GM12873 (cell line): Measurements from ENCODE around the gene DUSP7.

ENCODE experiments used
- TF ChIP-seq, protein P1 (sequence below): IDR thresholded peaks from 2 replicates; pipeline ENCODE4 v1.5.1; 2012; ENCODE audit warnings: low read depth, mild to moderate bottlenecking, moderate library complexity, low read length, control low read depth; ENCODE audit not compliant: insufficient read depth; ENCODE audit errors: missing control alignments

Gene DUSP7

DNA sequence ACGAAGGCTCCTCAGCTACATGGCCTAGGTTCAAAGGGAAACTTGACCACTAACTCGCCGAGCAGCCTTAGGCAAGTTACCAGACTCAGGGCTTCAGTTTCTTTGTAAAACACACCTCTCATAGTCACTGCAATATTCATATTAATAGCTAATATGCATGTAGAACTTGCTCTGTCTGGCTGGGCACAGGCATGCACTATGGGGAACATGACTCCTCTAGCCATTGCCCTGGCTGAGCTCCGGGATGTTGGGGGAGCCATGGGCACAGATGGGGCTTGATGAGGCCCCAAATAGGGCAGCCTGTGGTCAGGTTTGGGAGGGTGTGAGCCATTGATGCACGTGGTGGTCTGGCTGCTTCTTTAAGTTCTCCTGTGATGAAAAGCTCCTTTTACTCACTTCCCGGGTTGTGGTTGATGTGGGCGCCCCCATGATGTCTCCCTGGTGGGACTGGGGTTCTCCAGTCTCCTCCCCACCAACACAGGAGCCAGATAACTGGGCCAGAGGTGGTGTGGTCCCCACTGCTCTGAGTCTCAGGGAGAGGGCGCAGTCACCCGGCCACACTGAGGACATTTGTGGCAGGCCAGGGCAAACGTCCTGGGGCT is 29.4 kb upstream of the DUSP7 start:
- TF ChIP-seq, protein P1, sequence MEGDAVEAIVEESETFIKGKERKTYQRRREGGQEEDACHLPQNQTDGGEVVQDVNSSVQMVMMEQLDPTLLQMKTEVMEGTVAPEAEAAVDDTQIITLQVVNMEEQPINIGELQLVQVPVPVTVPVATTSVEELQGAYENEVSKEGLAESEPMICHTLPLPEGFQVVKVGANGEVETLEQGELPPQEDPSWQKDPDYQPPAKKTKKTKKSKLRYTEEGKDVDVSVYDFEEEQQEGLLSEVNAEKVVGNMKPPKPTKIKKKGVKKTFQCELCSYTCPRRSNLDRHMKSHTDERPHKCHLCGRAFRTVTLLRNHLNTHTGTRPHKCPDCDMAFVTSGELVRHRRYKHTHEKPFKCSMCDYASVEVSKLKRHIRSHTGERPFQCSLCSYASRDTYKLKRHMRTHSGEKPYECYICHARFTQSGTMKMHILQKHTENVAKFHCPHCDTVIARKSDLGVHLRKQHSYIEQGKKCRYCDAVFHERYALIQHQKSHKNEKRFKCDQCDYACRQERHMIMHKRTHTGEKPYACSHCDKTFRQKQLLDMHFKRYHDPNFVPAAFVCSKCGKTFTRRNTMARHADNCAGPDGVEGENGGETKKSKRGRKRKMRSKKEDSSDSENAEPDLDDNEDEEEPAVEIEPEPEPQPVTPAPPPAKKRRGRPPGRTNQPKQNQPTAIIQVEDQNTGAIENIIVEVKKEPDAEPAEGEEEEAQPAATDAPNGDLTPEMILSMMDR = no peak

DNA sequence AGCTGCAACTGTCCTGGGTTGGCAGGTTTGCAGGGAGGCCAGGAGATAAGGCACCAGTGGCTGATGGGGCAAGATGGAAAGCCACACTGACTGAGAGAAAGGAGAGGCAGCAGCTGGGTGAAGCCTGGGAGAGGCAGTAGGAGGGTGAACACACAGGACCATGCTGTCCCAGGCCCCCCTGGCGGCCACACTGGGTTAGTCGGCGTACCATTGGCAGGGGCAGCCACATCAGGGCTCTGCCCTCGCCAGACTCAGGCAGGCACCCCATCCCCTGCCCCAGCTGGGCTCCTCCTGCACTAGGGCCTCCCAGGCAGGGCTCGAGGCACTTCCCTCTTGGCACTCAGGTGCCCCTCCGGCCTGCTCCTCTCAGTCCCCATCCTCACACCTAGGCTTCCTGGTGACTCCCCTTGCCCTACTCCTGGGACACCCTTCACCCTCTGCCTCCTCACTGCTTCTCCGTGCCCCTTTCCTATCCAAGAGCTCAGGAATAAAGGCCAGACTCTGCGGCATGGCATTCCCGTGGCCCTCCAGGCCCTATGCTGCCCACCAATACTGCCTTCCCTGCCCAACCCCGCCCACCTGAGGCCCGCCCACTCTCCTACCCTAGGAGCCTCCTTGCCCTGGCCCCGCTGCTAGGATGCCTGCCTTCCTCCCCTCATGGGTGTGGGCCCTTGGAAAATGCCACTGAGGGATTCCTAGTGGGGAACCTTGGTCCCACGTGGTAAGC is 28.7 kb upstream of the DUSP7 start:
- TF ChIP-seq, protein P1 = no peak

DNA sequence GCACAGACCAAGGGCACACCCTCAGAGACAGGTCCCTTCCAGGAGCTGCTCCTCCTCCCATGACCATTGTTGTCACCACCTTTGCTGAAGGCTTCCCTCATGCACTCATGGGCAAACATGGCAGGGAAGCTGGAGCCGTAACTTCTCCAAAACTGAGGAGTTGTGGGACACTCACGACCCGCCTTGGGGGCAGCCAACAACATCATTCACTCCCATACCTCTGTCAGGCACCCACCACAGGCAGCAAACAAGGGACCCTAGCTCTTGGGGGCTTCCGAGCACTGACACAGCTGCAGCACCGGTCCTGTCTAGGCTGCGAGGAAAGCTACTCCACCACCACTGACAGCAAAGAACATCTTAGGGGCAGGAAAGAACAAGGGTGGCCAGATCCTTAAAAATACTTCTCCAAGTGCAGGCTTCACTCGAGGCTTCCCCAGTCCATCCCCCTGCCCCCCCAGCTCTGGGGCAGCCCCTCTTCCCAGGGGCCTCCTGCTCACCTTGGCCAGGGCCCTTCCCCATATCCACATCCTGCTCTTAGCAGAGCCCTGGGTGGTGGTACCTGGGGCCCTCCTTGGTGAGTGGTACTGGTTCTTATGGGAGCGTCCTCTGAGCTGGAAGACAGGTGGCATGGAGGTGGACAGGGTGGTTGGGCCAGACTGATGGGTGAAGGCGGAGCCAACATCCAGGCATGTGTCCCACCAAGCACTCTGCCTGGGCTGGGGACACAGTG is 28.0 kb upstream of the DUSP7 start:
- TF ChIP-seq, protein P1 = no peak

DNA sequence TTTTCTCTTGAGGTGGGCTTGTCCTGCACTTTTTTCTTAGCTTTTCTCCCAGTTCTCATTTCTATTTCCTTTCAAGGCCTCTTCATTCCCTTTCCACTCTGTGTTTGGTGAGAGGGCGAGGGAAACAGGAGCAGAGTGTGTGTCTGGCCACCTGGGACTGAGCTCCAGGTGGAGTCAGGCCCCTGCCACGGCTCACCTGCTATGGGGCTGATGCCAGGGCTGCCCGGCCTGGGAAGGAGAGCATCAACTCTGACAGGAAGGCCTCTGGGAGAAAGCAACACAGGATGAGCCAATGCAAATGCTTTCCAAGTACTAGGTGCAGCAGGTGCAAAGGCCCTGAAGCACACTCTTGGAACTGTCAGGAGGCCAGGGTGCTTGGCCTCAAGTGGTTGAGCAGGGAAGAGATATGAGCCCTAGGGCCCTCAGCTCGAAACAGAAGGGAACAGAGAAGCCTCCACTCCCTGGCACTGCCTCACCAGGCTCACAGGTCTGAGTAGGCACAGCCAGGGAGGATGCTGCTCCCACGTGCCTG is 27.3 kb upstream of the DUSP7 start:
- TF ChIP-seq, protein P1 = no peak

DNA sequence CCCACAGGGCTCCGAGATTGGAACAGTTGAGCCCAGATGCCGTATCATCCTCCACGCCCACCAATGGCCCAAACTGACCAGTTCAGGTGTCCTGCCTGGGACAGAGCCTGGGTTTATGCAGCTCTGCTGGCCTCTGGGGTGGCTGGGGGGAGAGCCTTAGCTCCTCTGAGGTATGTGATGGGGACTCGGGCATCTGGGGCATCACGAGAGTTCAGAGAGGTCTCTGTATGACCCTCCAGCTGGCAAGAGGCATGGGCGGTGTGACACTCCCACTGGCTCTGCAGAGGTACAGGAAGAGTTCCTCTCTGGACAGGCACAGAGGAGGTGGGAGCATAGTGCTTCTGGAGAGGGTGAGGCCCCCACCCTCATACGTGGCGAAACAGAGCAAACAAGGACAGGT is 26.6 kb upstream of the DUSP7 start:
- TF ChIP-seq, protein P1 = no peak

DNA sequence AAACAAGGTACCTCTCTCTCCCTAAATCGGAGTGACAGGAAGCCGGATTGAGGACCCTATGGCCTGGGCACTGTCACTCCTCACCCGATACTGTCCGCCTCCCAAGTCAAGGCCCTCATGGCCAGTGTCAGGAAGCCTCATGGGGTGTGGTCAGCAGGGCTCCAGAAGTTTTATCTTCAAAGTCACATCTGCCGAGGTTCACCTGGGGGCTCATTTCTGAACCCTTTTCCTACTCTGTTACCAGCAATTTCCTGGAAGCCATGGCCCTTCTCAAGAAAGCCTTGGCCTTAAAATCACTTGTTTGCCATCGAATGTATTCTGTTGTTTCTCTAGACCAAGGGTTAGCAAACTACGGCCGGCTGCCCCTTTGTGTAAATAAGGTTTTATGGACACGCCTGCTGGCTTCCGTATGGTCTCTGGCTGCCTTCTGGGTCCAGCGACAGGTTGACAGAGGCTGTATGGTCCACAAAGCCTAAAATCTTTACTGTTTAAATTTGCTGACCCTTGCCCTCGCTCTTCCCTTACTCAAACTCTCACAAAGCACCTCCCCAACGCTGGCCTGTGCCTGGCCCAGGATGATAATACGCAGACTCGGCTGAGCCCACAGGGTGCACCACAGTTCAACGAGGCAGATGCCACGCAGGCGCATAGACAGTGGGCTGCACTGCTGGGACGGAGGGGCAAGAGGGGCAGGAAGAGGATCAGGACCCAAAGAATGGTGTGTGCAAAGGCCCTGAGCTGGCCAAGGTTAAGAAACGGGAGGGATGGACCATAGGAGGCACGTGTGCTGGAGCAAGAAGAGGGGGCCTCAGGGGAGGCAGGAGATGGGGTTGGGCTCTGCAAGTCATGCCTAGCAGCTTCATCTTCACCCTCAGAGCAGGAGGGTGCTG is 24.7 kb upstream of the DUSP7 start:
- TF ChIP-seq, protein P1 = no peak
